HG03460 (cell line): Measurements from ENCODE around the gene CLGN.
"Not testable (repeated sequence)": the region's sequence is repeated elsewhere in the genome, so short reads cannot be mapped to it uniquely, and the experiment has no call there.

ENCODE experiments used
- ATAC-seq: cut with Tn5 transposase; IDR thresholded peaks from one replicate; pipeline ENCODE4 v1.9.1; 2021; ENCODE audit not compliant: unreplicated experiment

The CLGN gene

GRCh38 chr4:140427106-140427918 is at the start of gene CLGN:
Gene CLGN, minus strand, starts transcription at chr4:140427648. Its CDS starts 14,570 bp downstream, at chr4:140413078.
- peak; percentile 89 for ATAC-seq

- ATAC-seq: no peak
These were observed 44.7 kb upstream of the CLGN start for GRCh38 chr4:140472156-140472555.

GRCh38 chr4:140469791-140470733 is 42.6 kb upstream of the CLGN start:
- no peak for ATAC-seq

GRCh38 chr4:140466146-140466545 is 38.7 kb upstream of the CLGN start:
- no peak for ATAC-seq

- no peak for ATAC-seq
These were observed 36.2 kb upstream of the CLGN start for GRCh38 chr4:140463614-140464013.

GRCh38 chr4:140463182-140463581 is 35.7 kb upstream of the CLGN start:
- no peak for ATAC-seq

GRCh38 chr4:140450352-140450751 is 22.9 kb upstream of the CLGN start:
- ATAC-seq: no peak

GRCh38 chr4:140448830-140449229 is 21.4 kb upstream of the CLGN start:
- no peak for ATAC-seq

- no peak for ATAC-seq
These were observed 20.7 kb upstream of the CLGN start for GRCh38 chr4:140448162-140448561.

GRCh38 chr4:140444347-140444746 is 16.9 kb upstream of the CLGN start:
- ATAC-seq: not testable (repeated sequence)

GRCh38 chr4:140439644-140440142 is 12.2 kb upstream of the CLGN start:
- ATAC-seq: no peak

GRCh38 chr4:140427919-140428471 is 547 bp upstream of the CLGN start:
- no peak for ATAC-seq

GRCh38 chr4:140426610-140427105 is 790 bp downstream of the CLGN start:
- ATAC-seq: peak; percentile 19

- no peak for ATAC-seq
These were observed 4.3 kb downstream of the CLGN start for GRCh38 chr4:140423106-140423505.

- not testable (repeated sequence) for ATAC-seq
These were observed 14.1 kb downstream of the CLGN start for GRCh38 chr4:140413130-140413969.

GRCh38 chr4:140408974-140409373 is 18.5 kb downstream of the CLGN start:
- no peak for ATAC-seq

GRCh38 chr4:140406292-140406691 is 21.2 kb downstream of the CLGN start:
- ATAC-seq: no peak

- ATAC-seq: no peak
These were observed 27.3 kb downstream of the CLGN start for GRCh38 chr4:140400111-140400510.

GRCh38 chr4:140395668-140396067 is 31.8 kb downstream of the CLGN start:
- ATAC-seq: no peak

GRCh38 chr4:140388015-140388414 is 39.4 kb downstream of the CLGN start:
- no peak for ATAC-seq
